ENCODE measurements around the gene ANXA6.
A peak's percentile ranks its signal among the peaks of the same experiment; 100 is the strongest.

ANXA6 gene

DNA sequence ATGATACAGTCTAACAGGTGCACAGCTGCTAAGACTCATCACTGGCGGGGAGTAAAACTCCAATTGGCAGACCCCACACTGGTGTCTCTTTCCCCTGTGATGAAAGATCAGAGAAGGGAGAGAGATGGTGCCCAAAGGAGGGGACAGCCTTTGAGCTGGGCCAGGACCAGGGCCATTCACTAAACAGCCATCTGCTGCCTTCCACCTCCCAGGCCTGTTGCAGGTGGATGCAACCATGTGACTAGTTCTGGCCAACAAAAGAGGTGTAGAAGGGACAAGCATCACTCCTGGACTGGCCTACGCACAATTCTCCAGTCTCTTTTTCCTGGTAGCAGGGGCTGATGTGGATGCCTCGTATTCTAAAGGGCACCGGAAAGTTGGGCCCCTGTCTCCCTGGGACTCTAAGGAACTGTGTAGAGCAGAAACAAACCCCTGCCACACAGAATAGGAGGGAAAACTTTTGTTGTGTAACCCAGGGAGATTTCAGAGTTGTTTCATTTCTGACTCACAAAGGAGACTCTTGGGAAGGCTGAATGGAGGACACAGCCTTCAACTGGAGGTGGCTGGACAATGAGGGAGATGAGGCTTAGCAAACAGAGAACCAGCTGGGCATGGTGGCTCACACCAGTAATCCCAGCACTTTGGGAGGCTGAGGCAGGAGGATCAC lies 103.7 kb downstream of the ANXA6 start:
- H3K36me3 Mint-ChIP-seq (ENCODE audit: low read depth) = peaks cover 32% of the 10 kb centered on the region
- H3K9me3 Mint-ChIP-seq = no peaks in the 10 kb centered on the region
- H3K27ac Mint-ChIP-seq = no peak overlapping the region
- H3K4me3 Mint-ChIP-seq = no peak overlapping the region
- H3K27me3 Mint-ChIP-seq (ENCODE audit: low read depth) = no peaks in the 10 kb centered on the region
- peaks cover 2% of the 10 kb centered on the region for H3K4me1 Mint-ChIP-seq
- TF ChIP-seq CTCF (IDR thresholded peaks at IDR 0.05; ENCODE audit: unreplicated experiment in 3 of 3) = no peak

DNA sequence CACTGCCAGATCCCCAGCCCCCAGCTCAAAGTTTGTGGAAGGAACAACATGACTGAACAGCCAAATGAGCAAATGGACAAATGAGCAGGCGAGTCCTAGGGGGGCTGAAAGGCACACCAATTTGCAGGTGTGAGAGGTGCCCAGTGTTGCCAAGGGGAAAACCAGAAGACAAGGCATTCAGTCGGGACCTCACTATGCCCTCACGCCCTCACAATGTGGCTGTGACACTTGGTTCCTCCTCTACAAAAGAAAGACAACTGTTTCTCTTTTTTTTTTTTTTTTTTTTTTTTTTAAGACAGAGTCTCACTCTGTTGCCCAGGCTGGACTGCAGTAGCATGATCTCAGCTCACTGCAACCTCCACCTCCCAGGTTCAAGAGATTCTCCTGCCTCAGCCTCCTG lies 104.7 kb downstream of the ANXA6 start:
- H3K27me3 Mint-ChIP-seq (ENCODE audit: low read depth) = no peaks in the 10 kb centered on the region
- H3K36me3 Mint-ChIP-seq (ENCODE audit: low read depth) = peaks cover 39% of the 10 kb centered on the region
- no peak overlapping the region for H3K27ac Mint-ChIP-seq
- H3K9me3 Mint-ChIP-seq = no peaks in the 10 kb centered on the region
- no peaks in the 10 kb centered on the region for H3K4me1 Mint-ChIP-seq
- TF ChIP-seq CTCF (IDR thresholded peaks at IDR 0.05; ENCODE audit: unreplicated experiment in 3 of 3) = no peak
- no peak overlapping the region for H3K4me3 Mint-ChIP-seq

DNA sequence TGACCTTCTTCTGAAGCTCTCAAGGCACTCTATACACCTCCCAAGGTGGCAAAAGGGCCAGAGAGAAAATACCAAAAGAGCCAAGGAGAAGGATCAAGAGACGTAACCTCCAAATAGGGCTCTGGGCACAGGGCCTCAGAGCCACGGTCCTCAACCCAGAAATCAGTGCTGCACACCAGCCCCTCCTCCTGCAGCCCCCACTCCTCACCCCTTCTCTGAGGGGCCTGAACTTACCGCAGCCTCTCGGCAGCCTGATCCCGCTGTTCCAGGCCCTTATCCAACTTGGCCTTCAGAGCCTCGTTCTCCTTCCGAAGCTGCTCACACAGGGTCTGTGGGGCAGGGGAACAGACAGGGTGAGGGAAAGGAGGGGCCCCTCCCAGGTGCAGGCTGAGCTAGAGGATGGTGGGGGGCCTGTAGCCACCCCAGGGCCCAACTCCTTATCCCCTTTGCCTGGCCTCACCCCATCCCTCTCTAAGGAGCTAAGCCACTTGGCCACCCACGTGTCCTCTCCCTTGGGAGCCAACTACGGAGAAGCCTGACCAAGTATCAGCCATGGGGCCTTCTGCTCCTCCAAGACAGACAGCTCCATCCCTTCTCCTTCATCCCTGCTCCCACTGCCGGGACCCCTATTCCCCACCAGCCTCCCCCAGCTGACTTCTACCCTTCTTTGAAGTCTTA lies 105.5 kb downstream of the ANXA6 start:
- Mint-ChIP-seq H3K4me3 (no peak overlapping the region), H3K36me3 (ENCODE audit: low read depth) (peaks cover 43% of the 10 kb centered on the region), H3K9me3 (no peaks in the 10 kb centered on the region), H3K4me1 (no peaks in the 10 kb centered on the region), H3K27me3 (ENCODE audit: low read depth) (no peaks in the 10 kb centered on the region), H3K27ac (no peak overlapping the region)
- TF ChIP-seq CTCF (IDR thresholded peaks at IDR 0.05; ENCODE audit: unreplicated experiment in 3 of 3) = no peak

GRCh38 chr5:151051066-151051930 lies 106.3 kb downstream of the ANXA6 start:
- Mint-ChIP-seq H3K4me3 (no peak overlapping the region), H3K27ac (no peak overlapping the region), H3K36me3 (ENCODE audit: low read depth) (peaks cover 41% of the 10 kb centered on the region), H3K27me3 (ENCODE audit: low read depth) (no peaks in the 10 kb centered on the region), H3K9me3 (no peaks in the 10 kb centered on the region), H3K4me1 (no peaks in the 10 kb centered on the region)
- peak; percentile 66 to 82 (median 80) for TF ChIP-seq CTCF (IDR thresholded peaks at IDR 0.05; ENCODE audit: unreplicated experiment in 3 of 3)

Measured in nephron (organoid).